ENCODE measurements around the gene SEPTIN10.

DNA sequence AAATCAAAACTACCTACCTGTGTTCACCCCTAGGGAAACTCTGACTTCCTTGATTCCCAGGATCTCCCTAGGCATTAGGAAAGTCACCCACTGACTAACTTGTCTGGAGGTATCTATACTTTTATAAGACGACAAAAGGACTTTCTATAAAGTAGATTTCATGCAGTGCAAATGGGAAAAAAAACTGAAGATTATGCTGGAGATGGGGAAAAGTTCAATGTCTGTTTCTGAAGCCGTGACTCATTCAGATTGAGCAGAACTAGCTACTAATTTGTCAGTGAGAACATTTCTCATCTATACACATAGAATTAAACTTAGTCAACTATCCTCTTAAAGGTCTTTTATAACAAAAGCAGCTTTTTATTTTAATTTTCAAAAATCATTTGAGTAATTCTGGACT is 6.0 kb downstream of the SEPTIN10 start:
- no peak for TF ChIP-seq POLR2A (IDR thresholded peaks at IDR 0.05)
- TF ChIP-seq, protein P1, sequence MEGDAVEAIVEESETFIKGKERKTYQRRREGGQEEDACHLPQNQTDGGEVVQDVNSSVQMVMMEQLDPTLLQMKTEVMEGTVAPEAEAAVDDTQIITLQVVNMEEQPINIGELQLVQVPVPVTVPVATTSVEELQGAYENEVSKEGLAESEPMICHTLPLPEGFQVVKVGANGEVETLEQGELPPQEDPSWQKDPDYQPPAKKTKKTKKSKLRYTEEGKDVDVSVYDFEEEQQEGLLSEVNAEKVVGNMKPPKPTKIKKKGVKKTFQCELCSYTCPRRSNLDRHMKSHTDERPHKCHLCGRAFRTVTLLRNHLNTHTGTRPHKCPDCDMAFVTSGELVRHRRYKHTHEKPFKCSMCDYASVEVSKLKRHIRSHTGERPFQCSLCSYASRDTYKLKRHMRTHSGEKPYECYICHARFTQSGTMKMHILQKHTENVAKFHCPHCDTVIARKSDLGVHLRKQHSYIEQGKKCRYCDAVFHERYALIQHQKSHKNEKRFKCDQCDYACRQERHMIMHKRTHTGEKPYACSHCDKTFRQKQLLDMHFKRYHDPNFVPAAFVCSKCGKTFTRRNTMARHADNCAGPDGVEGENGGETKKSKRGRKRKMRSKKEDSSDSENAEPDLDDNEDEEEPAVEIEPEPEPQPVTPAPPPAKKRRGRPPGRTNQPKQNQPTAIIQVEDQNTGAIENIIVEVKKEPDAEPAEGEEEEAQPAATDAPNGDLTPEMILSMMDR (IDR thresholded peaks at IDR 0.05) = no peak
- no peak for TF ChIP-seq POLR2AphosphoS5 (IDR thresholded peaks at IDR 0.05; ENCODE audit: insufficient read depth in 1 of 2, low read depth in 1 of 2)

Measured in vagina (tissue), 2 donors.